PC-9 (cell line): ENCODE results near the gene SCGB3A2. TPM values are rescaled to one million over a fixed set of nuclear protein-coding genes. Genes with fewer than 3 reads are reported as not detected.
"Not testable (repeated sequence)": the region's sequence is repeated elsewhere in the genome, so short reads cannot be mapped to it uniquely, and the experiment has no call there.

Experiments
- BruUV-seq: library from RNA; stranded (reverse); fragments of 400-500 nt; replicated peaks from 2 replicates; lab custom pipeline; 2021; lab: Mats Ljungman, UMichigan
- CTCF ChIA-PET: fragments of 300-600 bp; sonication (Branson Sonifier 250); formaldehyde crosslinking; loops from one replicate; lab custom pipeline; 2022; ENCODE audit warnings: antibody characterized with exemption; lab: Charles Lee
- POLR2A ChIA-PET: fragments of 300-600 bp; sonication (Branson Sonifier 250); formaldehyde crosslinking; loops from one replicate; lab custom pipeline; 2022; ENCODE audit warnings: antibody characterized with exemption; ENCODE audit not compliant: unreplicated experiment; lab: Charles Lee
- DNase-seq, 2 experiments: peaks; one replicate each; pipeline versions ENCODE4 v3.0.0 to v3.0.0-alpha.2; 2015 to 2022; ENCODE audit warnings: mixed read lengths in 1 of 2
- H2AFZ ChIP-seq: fragments of 200-600 bp; sonication (generic); 2 replicates; pipeline ENCODE4 v1.8.1; 2017; ENCODE audit warnings: antibody characterized with exemption
- H3F3A ChIP-seq: fragments of 200-600 bp; sonication (generic); 2 replicates; pipeline ENCODE4 v1.8.1; 2017; ENCODE audit warnings: antibody characterized with exemption, mild to moderate bottlenecking, low read depth; ENCODE audit not compliant: insufficient read depth
- H3K27ac ChIP-seq: fragments of 200-600 bp; sonication (generic); 2 replicates; pipeline ENCODE4 v1.6.1; 2016; ENCODE audit warnings: mixed run types
- H3K27me3 ChIP-seq: fragments of 200-600 bp; sonication (generic); 2 replicates; pipeline ENCODE4 v1.6.1; 2016; ENCODE audit warnings: low read depth, mixed run types; ENCODE audit not compliant: insufficient read depth
- H3K36me3 ChIP-seq: fragments of 200-600 bp; sonication (generic); 2 replicates; pipeline ENCODE4 v1.6.1; 2016; ENCODE audit warnings: low read depth, mixed run types
- H3K4me1 ChIP-seq: fragments of 200-600 bp; sonication (generic); replicated peaks from 2 replicates; pipeline ENCODE4 v1.6.1; 2016; ENCODE audit warnings: mixed run types; ENCODE audit not compliant: insufficient read depth
- H3K4me2 ChIP-seq: fragments of 200-600 bp; sonication (generic); 2 replicates; pipeline ENCODE4 v1.6.1; 2017; ENCODE audit warnings: mixed run types
- H3K4me3 ChIP-seq: fragments of 200-600 bp; sonication (generic); 2 replicates; pipeline ENCODE4 v1.6.1; 2016; ENCODE audit warnings: mixed run types
- H3K79me2 ChIP-seq: fragments of 200-600 bp; sonication (generic); 2 replicates; pipeline ENCODE4 v1.6.1; 2017; ENCODE audit warnings: low read depth, mixed run types
- H3K9me2 ChIP-seq: fragments of 200-600 bp; sonication (generic); 2 replicates; pipeline ENCODE4 v1.8.1; 2017; ENCODE audit warnings: mild to moderate bottlenecking; ENCODE audit not compliant: insufficient read depth
- H3K9me3 ChIP-seq: fragments of 200-600 bp; sonication (generic); 2 replicates; pipeline ENCODE4 v1.8.1; 2016; ENCODE audit warnings: low read depth; ENCODE audit not compliant: insufficient read depth
- H4K20me1 ChIP-seq: fragments of 200-600 bp; sonication (generic); 2 replicates; pipeline ENCODE4 v1.8.1; 2017; ENCODE audit not compliant: insufficient read depth
- CTCF ChIP-seq: fragments of 200-600 bp; sonication (generic); conservative IDR thresholded peaks from 2 replicates; pipeline ENCODE4 v1.6.1; 2017; ENCODE audit warnings: mixed run types, antibody characterized with exemption, mild to moderate bottlenecking, moderate library complexity
- EZH2 ChIP-seq: fragments of 200-600 bp; sonication (generic); IDR thresholded peaks from 2 replicates; pipeline ENCODE4 v1.8.0; 2017; ENCODE audit warnings: antibody characterized with exemption, low read depth
- intact Hi-C: fragments of 100-400 bp; cut with micrococcal nuclease; formaldehyde crosslinking; loops from one replicate; pipeline ENCODE4 v1.10.0; 2022; ENCODE audit not compliant: unreplicated experiment
- total RNA-seq: library from RNA; stranded (reverse); gene quantifications from 2 replicates; pipeline ENCODE4 v1.2.3, GENCODE V29; 2021

The SCGB3A2 gene
- total RNA-seq, 1 experiment from 2014 or later = not detected

- no peaks in the 10 kb centered on the region for H3K9me2 ChIP-seq
- TF ChIP-seq EZH2 (no peak), CTCF (no peak)
- no peaks in the 10 kb centered on the region for H3K27me3 ChIP-seq
- no peak overlapping the region for H2AFZ ChIP-seq
- H3K79me2 ChIP-seq = no peaks in the 10 kb centered on the region
- H3K4me3 ChIP-seq = no peak overlapping the region
- H3K4me2 ChIP-seq = no peak overlapping the region
- no peaks in the 10 kb centered on the region for H3K9me3 ChIP-seq
- intact Hi-C loops = no loop called here
- H3K36me3 ChIP-seq = no peaks in the 10 kb centered on the region
- BruUV-seq = no TSS peak
- no peak overlapping the region for H3K27ac ChIP-seq
- ChIA-PET CTCF (no interaction called here), POLR2A (no interaction called here)
- no peaks in the 10 kb centered on the region for H4K20me1 ChIP-seq
- no peaks in the 10 kb centered on the region for H3F3A ChIP-seq
- no peak for DNase-seq
- H3K4me1 ChIP-seq = no peaks in the 10 kb centered on the region
Observed at GRCh38 chr5:147863454-147864158, 14.9 kb upstream of the SCGB3A2 start.

DNA sequence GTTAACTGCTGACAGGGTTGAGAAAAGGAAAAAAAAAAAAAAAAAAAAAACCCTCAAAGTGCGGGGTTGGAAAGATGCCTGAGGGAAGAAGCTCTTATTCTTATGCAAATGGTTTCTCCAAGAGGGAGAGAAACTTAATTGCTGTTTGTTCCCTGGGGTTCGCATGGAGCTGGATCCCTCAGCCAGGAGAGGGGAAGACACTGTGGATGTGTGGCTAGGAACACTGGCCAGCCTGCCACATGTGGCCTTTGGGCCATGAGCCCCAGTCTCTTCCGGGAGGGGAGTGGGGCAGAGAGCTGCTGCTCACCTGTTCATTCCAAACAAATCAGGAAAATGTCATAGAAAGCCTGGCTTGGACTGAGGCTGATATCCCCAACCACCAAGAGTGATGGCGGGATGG is 9.4 kb upstream of the SCGB3A2 start:
- Histone ChIP-seq H3K9me2 (no peaks in the 10 kb centered on the region), H3K27me3 (no peaks in the 10 kb centered on the region), H2AFZ (no peak overlapping the region), H3K9me3 (no peaks in the 10 kb centered on the region), H4K20me1 (no peaks in the 10 kb centered on the region), H3K27ac (no peak overlapping the region), H3K4me2 (no peak overlapping the region), H3F3A (no peaks in the 10 kb centered on the region), H3K4me1 (no peaks in the 10 kb centered on the region), H3K36me3 (no peaks in the 10 kb centered on the region), H3K4me3 (no peak overlapping the region), H3K79me2 (no peaks in the 10 kb centered on the region)
- DNase-seq = no peak
- ChIA-PET POLR2A (no interaction called here), CTCF (no interaction called here)
- no TSS peak for BruUV-seq
- TF ChIP-seq CTCF (no peak), EZH2 (no peak)
- intact Hi-C loops = no loop called here

GRCh38 chr5:147869892-147870291 is 8.6 kb upstream of the SCGB3A2 start:
- H3K9me2 ChIP-seq, H3K27me3 ChIP-seq, DNase-seq, CTCF ChIA-PET, BruUV-seq, H3K4me3 ChIP-seq, H3F3A ChIP-seq, H3K9me3 ChIP-seq, H2AFZ ChIP-seq, H3K4me2 ChIP-seq, intact Hi-C loops, H4K20me1 ChIP-seq, H3K79me2 ChIP-seq, H3K4me1 ChIP-seq, POLR2A ChIA-PET, H3K27ac ChIP-seq, H3K36me3 ChIP-seq: not testable (repeated sequence)

- H3F3A ChIP-seq, H3K79me2 ChIP-seq, H3K27me3 ChIP-seq, H3K27ac ChIP-seq, H2AFZ ChIP-seq, H3K4me3 ChIP-seq, H3K9me3 ChIP-seq, CTCF ChIA-PET, DNase-seq, H3K4me1 ChIP-seq, POLR2A ChIA-PET, H3K36me3 ChIP-seq, intact Hi-C loops, H3K9me2 ChIP-seq, BruUV-seq, H3K4me2 ChIP-seq, H4K20me1 ChIP-seq: not testable (repeated sequence)
Observed at GRCh38 chr5:147871980-147872549, 6.4 kb upstream of the SCGB3A2 start.

DNA sequence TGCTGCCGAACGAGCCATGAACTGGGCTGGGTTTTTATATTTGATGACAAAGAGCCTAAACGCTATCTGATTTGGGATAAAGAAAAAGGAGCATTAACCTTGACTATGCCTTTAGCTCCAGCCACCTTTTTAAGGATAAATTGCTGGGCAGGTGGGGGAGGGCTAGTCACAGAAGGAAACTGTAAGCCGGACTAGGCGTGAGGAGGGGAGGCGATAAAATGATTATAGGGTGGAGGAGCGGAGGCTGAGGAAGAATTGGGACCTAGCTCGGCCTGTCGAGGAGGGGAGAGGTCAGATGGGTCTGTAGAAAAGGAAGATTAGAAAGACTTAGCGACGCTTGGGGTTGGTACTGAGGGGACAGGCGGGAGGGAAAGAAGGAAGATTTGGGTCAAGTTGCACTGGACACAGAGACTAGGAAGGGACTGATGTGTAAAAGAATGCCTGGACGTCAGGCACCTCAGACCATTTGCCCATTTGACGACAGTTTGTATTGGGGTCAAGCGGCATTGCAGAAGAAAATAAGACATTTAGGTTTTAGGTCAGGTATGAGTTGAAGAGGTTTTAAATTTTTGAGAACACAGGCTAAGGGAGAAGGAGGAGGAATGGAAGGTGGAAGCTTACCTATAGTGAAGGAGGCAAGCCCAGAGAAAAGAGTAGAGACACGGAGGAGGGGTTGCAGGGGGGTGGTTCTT is 5.6 kb upstream of the SCGB3A2 start:
- H3K4me1 ChIP-seq, DNase-seq, intact Hi-C loops, H3K36me3 ChIP-seq, H3K9me3 ChIP-seq, H3K9me2 ChIP-seq, H3K4me3 ChIP-seq, H3K79me2 ChIP-seq, H3K27me3 ChIP-seq, H3F3A ChIP-seq, H4K20me1 ChIP-seq, H3K4me2 ChIP-seq, BruUV-seq, H3K27ac ChIP-seq, POLR2A ChIA-PET, H2AFZ ChIP-seq: not testable (repeated sequence)
- CTCF ChIA-PET = interaction anchor here (0.7 kb wide), 1 partner anchor 301 kb away, joined by 4 read pairs; no protein-coding TSS in a partner anchor
